Prostate gland (tissue), 2 donors: ENCODE measurements around the gene RPP30.

Source experiments
- CTCF ChIP-seq, 4 experiments: fragments of 200-600 bp in 2 of 4; fragments of 450-650 bp in 2 of 4; sonication (generic) in 2 of 4; IDR thresholded peaks; 1 replicate in 3 of 4; 2 replicates in 1 of 4; pipeline ENCODE4 v1.5.1; 2016 to 2019; ENCODE audit warnings: antibody characterized with exemption in 4 of 4, mild to moderate bottlenecking in 2 of 4, moderate library complexity in 2 of 4
- POLR2A ChIP-seq: fragments of 450-650 bp; IDR thresholded peaks from one replicate; pipeline ENCODE4 v1.6.1; 2016; ENCODE audit warnings: antibody characterized with exemption, mild to moderate bottlenecking
- POLR2AphosphoS5 ChIP-seq: sonication (generic); formaldehyde crosslinking; IDR thresholded peaks from one replicate; pipeline ENCODE4 v1.6.1; 2017; ENCODE audit warnings: antibody characterized with exemption

GRCh38 chr10:90927293-90927692 lies 55.5 kb downstream of the RPP30 start:
- TF ChIP-seq CTCF (IDR thresholded peaks at IDR 0.05) = no peak
- TF ChIP-seq POLR2AphosphoS5 = no peak
- TF ChIP-seq POLR2A = no peak
